ENCODE measurements around the gene KLHL28.

DNA sequence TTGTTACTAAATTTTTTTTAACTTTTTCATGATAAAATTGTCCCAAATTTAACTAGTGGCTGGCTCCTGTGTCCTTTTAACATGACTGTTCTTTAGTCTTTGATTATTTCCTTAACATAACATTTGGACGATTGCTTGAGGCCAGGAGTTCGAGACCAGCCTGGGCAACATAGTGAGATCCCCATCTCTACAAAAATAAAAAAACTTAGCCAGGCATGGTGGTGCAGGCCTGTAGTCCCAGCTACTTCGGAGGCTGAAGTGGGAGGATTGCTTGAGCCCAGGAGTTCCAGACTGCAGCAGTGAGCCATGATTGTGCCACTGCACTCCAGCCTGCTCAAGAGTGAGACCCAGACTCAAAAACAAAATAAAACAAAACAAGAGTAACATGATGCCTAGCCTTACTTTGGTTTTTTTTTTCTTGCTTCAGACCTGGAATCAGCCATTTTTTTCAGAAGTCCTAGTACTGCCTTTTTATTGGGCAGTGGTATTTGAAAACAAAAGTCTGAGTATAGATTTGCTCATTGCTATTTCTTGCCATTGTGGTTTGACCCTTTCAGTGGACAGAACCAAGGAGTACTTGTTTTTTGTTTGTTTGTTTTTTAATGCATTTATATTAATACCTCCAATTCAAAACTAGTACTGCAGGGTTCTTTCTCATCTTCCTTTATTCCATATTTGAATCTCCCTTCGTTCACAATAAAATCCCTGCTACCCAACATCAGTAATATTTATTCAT lies 5.0 kb upstream of the KLHL28 start:
- TF ChIP-seq, protein P1, sequence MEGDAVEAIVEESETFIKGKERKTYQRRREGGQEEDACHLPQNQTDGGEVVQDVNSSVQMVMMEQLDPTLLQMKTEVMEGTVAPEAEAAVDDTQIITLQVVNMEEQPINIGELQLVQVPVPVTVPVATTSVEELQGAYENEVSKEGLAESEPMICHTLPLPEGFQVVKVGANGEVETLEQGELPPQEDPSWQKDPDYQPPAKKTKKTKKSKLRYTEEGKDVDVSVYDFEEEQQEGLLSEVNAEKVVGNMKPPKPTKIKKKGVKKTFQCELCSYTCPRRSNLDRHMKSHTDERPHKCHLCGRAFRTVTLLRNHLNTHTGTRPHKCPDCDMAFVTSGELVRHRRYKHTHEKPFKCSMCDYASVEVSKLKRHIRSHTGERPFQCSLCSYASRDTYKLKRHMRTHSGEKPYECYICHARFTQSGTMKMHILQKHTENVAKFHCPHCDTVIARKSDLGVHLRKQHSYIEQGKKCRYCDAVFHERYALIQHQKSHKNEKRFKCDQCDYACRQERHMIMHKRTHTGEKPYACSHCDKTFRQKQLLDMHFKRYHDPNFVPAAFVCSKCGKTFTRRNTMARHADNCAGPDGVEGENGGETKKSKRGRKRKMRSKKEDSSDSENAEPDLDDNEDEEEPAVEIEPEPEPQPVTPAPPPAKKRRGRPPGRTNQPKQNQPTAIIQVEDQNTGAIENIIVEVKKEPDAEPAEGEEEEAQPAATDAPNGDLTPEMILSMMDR (IDR thresholded peaks at IDR 0.05): no peak
- TF ChIP-seq POLR2A (IDR thresholded peaks at IDR 0.05): no peak

All from heart left ventricle (tissue), 13 donors.